A673 (cell line): ENCODE data around the gene EEF1B2. TPM values are rescaled to one million over a fixed set of nuclear protein-coding genes. Genes with fewer than 3 reads are reported as not detected.
"Not testable (repeated sequence)": the region's sequence is repeated elsewhere in the genome, so short reads cannot be mapped to it uniquely, and the experiment has no call there.

Experiments
- BruUV-seq: library from RNA; stranded (reverse); fragments of 400-500 nt; replicated peaks from 2 replicates; lab custom pipeline; 2021; lab: Mats Ljungman, UMichigan
- CTCF ChIA-PET: fragments of 300-600 bp; sonication (Branson Sonifier 250); formaldehyde crosslinking; loops from one replicate; lab custom pipeline; 2022; ENCODE audit warnings: antibody characterized with exemption; lab: Charles Lee
- POLR2A ChIA-PET: fragments of 300-600 bp; sonication (Branson Sonifier 250); formaldehyde crosslinking; loops from one replicate; lab custom pipeline; 2022; ENCODE audit warnings: antibody characterized with exemption; ENCODE audit not compliant: low non-redundant PET; lab: Charles Lee
- DNase-seq: peaks from one replicate; pipeline ENCODE4 v3.0.0-alpha.2; 2015; ENCODE audit warnings: low spot score
- H3K27ac ChIP-seq: fragments of 200-600 bp; sonication (generic); 2 replicates; pipeline ENCODE4 v1.5.1; 2016; ENCODE audit warnings: mixed run types, low read depth, mild to moderate bottlenecking, mixed read lengths, antibody characterized with exemption, low read length; ENCODE audit not compliant: poor library complexity, severe bottlenecking
- H3K27me3 ChIP-seq: fragments of 200-600 bp; sonication (generic); replicated peaks from 2 replicates; pipeline ENCODE4 v1.6.1; 2017; ENCODE audit warnings: mixed run types, low read depth, mild to moderate bottlenecking, mixed read lengths, antibody characterized with exemption, low read length; ENCODE audit not compliant: insufficient read depth, poor library complexity
- H3K36me3 ChIP-seq: fragments of 200-600 bp; sonication (generic); 2 replicates; pipeline ENCODE4 v1.6.1; 2016; ENCODE audit warnings: mixed run types, mild to moderate bottlenecking, mixed read lengths, antibody characterized with exemption, low read length; ENCODE audit not compliant: insufficient read depth, poor library complexity, severe bottlenecking
- H3K4me1 ChIP-seq: fragments of 200-600 bp; sonication (generic); 2 replicates; pipeline ENCODE4 v1.6.1; 2017; ENCODE audit warnings: mixed run types, mild to moderate bottlenecking, mixed read lengths, antibody characterized with exemption, low read length; ENCODE audit not compliant: insufficient read depth, poor library complexity, severe bottlenecking
- H3K4me3 ChIP-seq: fragments of 200-600 bp; sonication (generic); 2 replicates; pipeline ENCODE4 v1.5.1; 2016; ENCODE audit warnings: low read depth, mixed run types, mild to moderate bottlenecking, mixed read lengths, low read length; ENCODE audit not compliant: poor library complexity, severe bottlenecking
- H3K9me3 ChIP-seq: fragments of 200-600 bp; sonication (generic); 2 replicates; pipeline ENCODE4 v1.6.1; 2016; ENCODE audit warnings: mixed run types, low read depth, mild to moderate bottlenecking, mixed read lengths, antibody characterized with exemption, low read length; ENCODE audit not compliant: poor library complexity, severe bottlenecking
- EZH2 ChIP-seq: fragments of 200-600 bp; sonication (generic); IDR thresholded peaks from 2 replicates; pipeline ENCODE4 v1.6.1; 2017; ENCODE audit warnings: borderline replicate concordance, low read depth, mild to moderate bottlenecking, mixed read lengths, antibody characterized with exemption, low read length; ENCODE audit not compliant: poor library complexity, severe bottlenecking
- intact Hi-C: fragments of 100-400 bp; cut with micrococcal nuclease; formaldehyde crosslinking; loops from one replicate; pipeline ENCODE4 v1.10.0; 2022; ENCODE audit not compliant: unreplicated experiment
- total RNA-seq: library from RNA; stranded (reverse); gene quantifications from 2 replicates; pipeline ENCODE4 v1.2.3, GENCODE V29; 2021
- TF ChIP-seq, protein P1 (sequence below): fragments of 300-800, 200-600 bp; sonication (generic); conservative IDR thresholded peaks from 2 replicates; pipeline ENCODE4 v1.5.1; 2017; ENCODE audit warnings: low read depth, mild to moderate bottlenecking, antibody characterized with exemption, low read length, moderate library complexity, mixed read lengths

EEF1B2 gene
- total RNA-seq, 1 experiment from 2014 or later = 629 TPM

DNA sequence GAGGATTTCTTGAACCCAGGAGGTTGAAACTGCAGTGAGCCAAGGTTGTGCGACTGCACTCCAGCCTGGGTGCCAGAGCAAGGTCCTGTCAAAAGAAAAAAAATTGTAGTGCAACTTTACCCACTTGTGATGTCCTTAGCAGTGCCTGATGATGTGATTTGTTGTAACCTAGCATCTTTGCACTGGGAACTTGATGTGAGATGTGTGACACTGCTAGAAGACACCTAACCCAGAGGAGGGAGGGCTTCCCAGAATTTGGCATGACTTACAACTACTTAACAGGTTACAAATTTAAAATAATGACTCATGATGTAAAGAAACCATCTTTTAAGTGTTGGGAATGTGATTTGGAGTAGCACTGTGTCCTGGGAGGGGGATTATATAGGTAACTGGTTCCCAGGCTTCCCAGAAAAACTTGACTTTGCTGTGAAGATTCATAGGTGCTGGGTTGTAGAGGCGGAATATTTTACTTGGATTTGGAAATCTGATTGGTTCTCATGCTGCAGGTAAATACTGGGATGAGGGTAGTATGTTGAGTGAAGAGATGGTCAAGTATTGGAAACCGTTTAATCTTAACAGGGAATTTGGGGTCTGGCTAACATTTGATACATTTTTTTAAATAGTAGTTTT, 3.7 kb downstream of the EEF1B2 start:
- intact Hi-C loops = loop anchor here (5.0 to 10.0 kb wide), 3 partner anchors 101 to 394 kb away; partner anchors contain the start of gene ADAM23
- H3K36me3 ChIP-seq = peaks cover 42% of the 10 kb centered on the region
- POLR2A ChIA-PET = no interaction called here

GRCh38 chr2:206164261-206164862, 4.7 kb downstream of the EEF1B2 start:
- H3K27me3 ChIP-seq = no peaks in the 10 kb centered on the region
- POLR2A ChIA-PET = no interaction called here
- H3K4me1 ChIP-seq = peaks cover 14% of the 10 kb centered on the region
- DNase-seq = peak; percentile 64
- no peak overlapping the region for H3K4me3 ChIP-seq
- CTCF ChIA-PET = no interaction called here
- H3K9me3 ChIP-seq = no peaks in the 10 kb centered on the region
- no peak overlapping the region for H3K27ac ChIP-seq
- no TSS peak for BruUV-seq
- TF ChIP-seq, protein P1, sequence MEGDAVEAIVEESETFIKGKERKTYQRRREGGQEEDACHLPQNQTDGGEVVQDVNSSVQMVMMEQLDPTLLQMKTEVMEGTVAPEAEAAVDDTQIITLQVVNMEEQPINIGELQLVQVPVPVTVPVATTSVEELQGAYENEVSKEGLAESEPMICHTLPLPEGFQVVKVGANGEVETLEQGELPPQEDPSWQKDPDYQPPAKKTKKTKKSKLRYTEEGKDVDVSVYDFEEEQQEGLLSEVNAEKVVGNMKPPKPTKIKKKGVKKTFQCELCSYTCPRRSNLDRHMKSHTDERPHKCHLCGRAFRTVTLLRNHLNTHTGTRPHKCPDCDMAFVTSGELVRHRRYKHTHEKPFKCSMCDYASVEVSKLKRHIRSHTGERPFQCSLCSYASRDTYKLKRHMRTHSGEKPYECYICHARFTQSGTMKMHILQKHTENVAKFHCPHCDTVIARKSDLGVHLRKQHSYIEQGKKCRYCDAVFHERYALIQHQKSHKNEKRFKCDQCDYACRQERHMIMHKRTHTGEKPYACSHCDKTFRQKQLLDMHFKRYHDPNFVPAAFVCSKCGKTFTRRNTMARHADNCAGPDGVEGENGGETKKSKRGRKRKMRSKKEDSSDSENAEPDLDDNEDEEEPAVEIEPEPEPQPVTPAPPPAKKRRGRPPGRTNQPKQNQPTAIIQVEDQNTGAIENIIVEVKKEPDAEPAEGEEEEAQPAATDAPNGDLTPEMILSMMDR = peak; percentile 83
- no peak for TF ChIP-seq EZH2
- H3K36me3 ChIP-seq = peaks cover 42% of the 10 kb centered on the region
- intact Hi-C loops = loop anchor here (5.0 to 10.0 kb wide), 3 partner anchors 100 to 393 kb away; partner anchors contain the start of gene ADAM23

More for the DNA sequence above, 3.7 kb downstream of the EEF1B2 start:
- H3K27ac ChIP-seq = no peak overlapping the region
- H3K9me3 ChIP-seq = no peaks in the 10 kb centered on the region
- no peak overlapping the region for H3K4me3 ChIP-seq
- BruUV-seq = no TSS peak
- CTCF ChIA-PET = no interaction called here
- H3K27me3 ChIP-seq = no peaks in the 10 kb centered on the region
- DNase-seq = no peak
- TF ChIP-seq, protein P1 = no peak
- TF ChIP-seq EZH2 = no peak
- H3K4me1 ChIP-seq = peaks cover 14% of the 10 kb centered on the region

GRCh38 chr2:206168230-206168629, 8.5 kb downstream of the EEF1B2 start:
- H3K9me3 ChIP-seq, H3K27ac ChIP-seq, DNase-seq, H3K4me3 ChIP-seq, POLR2A ChIA-PET, CTCF ChIA-PET, H3K4me1 ChIP-seq, H3K27me3 ChIP-seq, BruUV-seq: not testable (repeated sequence)
- H3K36me3 ChIP-seq = peaks cover 12% of the 10 kb centered on the region
- intact Hi-C loops = loop anchor here (10.0 kb wide), 1 partner anchor 97 kb away; no protein-coding TSS in a partner anchor

- H3K27me3 ChIP-seq, CTCF ChIA-PET, POLR2A ChIA-PET, BruUV-seq, H3K36me3 ChIP-seq, DNase-seq, H3K4me3 ChIP-seq, intact Hi-C loops, H3K4me1 ChIP-seq, H3K9me3 ChIP-seq, H3K27ac ChIP-seq: not testable (repeated sequence)
These were observed 12.1 kb downstream of the EEF1B2 start for GRCh38 chr2:206171624-206172397.
